Naive thymus-derived CD4-positive, alpha-beta T cell (primary cell): Measurements from ENCODE around the gene LAG3. TPM values are rescaled to one million over a fixed set of nuclear protein-coding genes. Genes with fewer than 3 reads are reported as not detected.

ENCODE experiments used
- ATAC-seq: fragments of 150-1000 bp; cut with Tn5 transposase; 2 replicates; pipeline ENCODE4 v1.10.0; 2021; ENCODE audit warnings: mild to moderate bottlenecking, moderate library complexity
- CTCF ChIA-PET: fragments of 350-600 bp; sonication (Branson Sonifier 250); formaldehyde crosslinking; loops from one replicate; lab custom pipeline; 2021; ENCODE audit warnings: antibody characterized with exemption; lab: Charles Lee
- POLR2A ChIA-PET: fragments of 350-600 bp; sonication (Branson Sonifier 250); formaldehyde crosslinking; loops from one replicate; lab custom pipeline; 2021; ENCODE audit warnings: antibody characterized with exemption, inconsistent platforms; lab: Charles Lee
- DNase-seq, 9 donors: peaks; one replicate each; pipeline versions ENCODE4 v3.0.0 to v3.0.0-alpha.2; 2020 to 2022; ENCODE audit warnings: mixed read lengths in 1 of 9
- H3K27ac ChIP-seq: one replicate; pipeline ENCODE4 v1.7.0; 2013; ENCODE audit warnings: mild to moderate bottlenecking, low read depth, low read length, moderate library complexity
- H3K27me3 ChIP-seq, 2 donors: one replicate each; pipeline ENCODE4 v1.7.0; 2013; ENCODE audit warnings: low read length in 2 of 2, mild to moderate bottlenecking in 2 of 2, moderate library complexity in 2 of 2; ENCODE audit not compliant: control insufficient read depth in 2 of 2, insufficient read depth in 2 of 2
- H3K36me3 ChIP-seq, 3 experiments: 1 replicate in 2 of 3; 2 replicates in 1 of 3; pipeline ENCODE4 v1.7.0; 2013; ENCODE audit warnings: low read length in 3 of 3, mild to moderate bottlenecking in 3 of 3, moderate library complexity in 1 of 3; ENCODE audit not compliant: insufficient read depth in 3 of 3, control insufficient read depth in 2 of 3
- H3K4me1 ChIP-seq, 2 donors: one replicate each; pipeline ENCODE4 v1.7.0; 2013; ENCODE audit warnings: low read length in 2 of 2, mild to moderate bottlenecking in 2 of 2, moderate library complexity in 1 of 2; ENCODE audit not compliant: control insufficient read depth in 2 of 2, insufficient read depth in 2 of 2
- H3K4me3 ChIP-seq: 2 replicates; pipeline ENCODE4 v1.7.0; 2013; ENCODE audit warnings: mild to moderate bottlenecking, low read length
- H3K9me3 ChIP-seq, 3 experiments: 1 replicate in 2 of 3; 2 replicates in 1 of 3; pipeline ENCODE4 v1.7.0; 2013; ENCODE audit warnings: low read length in 3 of 3; ENCODE audit not compliant: control insufficient read depth in 2 of 3
- H3K27ac Mint-ChIP-seq, 9 donors: one replicate each; pipeline ENCODE4 v1.8.0; 2020 to 2022; ENCODE audit warnings: mixed read lengths in 9 of 9, mild to moderate bottlenecking in 8 of 9, moderate library complexity in 5 of 9, inconsistent platforms in 2 of 9
- H3K27me3 Mint-ChIP-seq, 5 donors: one replicate each; pipeline ENCODE4 v1.8.0; 2021 to 2022; ENCODE audit warnings: mixed read lengths in 5 of 5, mild to moderate bottlenecking in 1 of 5
- H3K36me3 Mint-ChIP-seq, 5 donors: one replicate each; pipeline ENCODE4 v1.8.0; 2020 to 2022; ENCODE audit warnings: mixed read lengths in 5 of 5, mild to moderate bottlenecking in 3 of 5, inconsistent platforms in 1 of 5
- H3K4me1 Mint-ChIP-seq, 7 donors: one replicate each; pipeline ENCODE4 v1.8.0; 2020 to 2022; ENCODE audit warnings: mixed read lengths in 7 of 7, mild to moderate bottlenecking in 3 of 7, inconsistent platforms in 1 of 7
- H3K4me3 Mint-ChIP-seq, 10 donors: one replicate each; pipeline ENCODE4 v1.8.0; 2020 to 2022; ENCODE audit warnings: mild to moderate bottlenecking in 10 of 10, mixed read lengths in 10 of 10, moderate library complexity in 6 of 10, inconsistent platforms in 2 of 10
- H3K9me3 Mint-ChIP-seq, 11 donors: one replicate each; pipeline ENCODE4 v1.8.0; 2020 to 2022; ENCODE audit warnings: mixed read lengths in 11 of 11, mild to moderate bottlenecking in 4 of 11, inconsistent platforms in 1 of 11, moderate library complexity in 1 of 11
- intact Hi-C, 2 donors: fragments of 100-400 bp; cut with micrococcal nuclease; formaldehyde crosslinking; loops; one replicate each; pipeline ENCODE4 v1.15.1; 2023
- polyA plus RNA-seq, 2 donors: library from polyadenylated mRNA; unstranded; fragments of 300-500 nt; fragmentation: Illumina TruSeq; gene quantifications; one replicate each; pipeline ENCODE4 v1.2.3, GENCODE V29; 2021
- total RNA-seq, 6 experiments: library from RNA in 5 of 6; stranded (reverse) in 5 of 6; gene quantifications; 1 replicate in 5 of 6; 2 replicates in 1 of 6; pipeline ENCODE4 v1.2.3 and lab custom pipeline; 2021 to 2026

Gene LAG3
- total and polyA plus RNA-seq, 7 experiments from 2014 or later, result 0.26 to 46.5 (median 0.86) TPM

- Mint-ChIP-seq H3K27ac (peak overlapping the region; percentile 52 to 97 (median 94)), H3K27me3 (no peaks in the 10 kb centered on the region), H3K4me3 (peak overlapping the region in 4 of 10 donors; percentile 11 to 67 (median 40)), H3K36me3 (no peaks in the 10 kb centered on the region), H3K4me1 (peaks cover 39 to 87% (median 84%) of the 10 kb centered on the region in 7 donors), H3K9me3 (no peaks in the 10 kb centered on the region)
- ChIA-PET CTCF (interaction anchor here (1.0 to 5.1 kb wide), 4 partner anchors 18 to 174 kb away, joined by 3 to 24 read pairs (median 6); partner anchors contain the start of gene PTMS), POLR2A (interaction anchor here (1.1 to 5.1 kb wide), 4 partner anchors 8 to 45 kb away, joined by 3 to 40 read pairs (median 11); partner anchors contain the start of gene MLF2)
- peaks cover 0 to 83% of the 10 kb centered on the region in 2 donors for H3K4me1 ChIP-seq
- ATAC-seq (no peak), DNase-seq (peak in 1 of 9 donors; percentile 2)
- intact Hi-C loops, result no loop called here
- no peaks in the 10 kb centered on the region for H3K9me3 ChIP-seq
- peak overlapping the region; percentile 88 for H3K27ac ChIP-seq
- H3K27me3 ChIP-seq, result no peaks in the 10 kb centered on the region
- no peaks in the 10 kb centered on the region for H3K36me3 ChIP-seq
- H3K4me3 ChIP-seq, result no peak overlapping the region
Measured at GRCh38 chr12:6784296-6784695, 12.0 kb downstream of the LAG3 start.

DNA sequence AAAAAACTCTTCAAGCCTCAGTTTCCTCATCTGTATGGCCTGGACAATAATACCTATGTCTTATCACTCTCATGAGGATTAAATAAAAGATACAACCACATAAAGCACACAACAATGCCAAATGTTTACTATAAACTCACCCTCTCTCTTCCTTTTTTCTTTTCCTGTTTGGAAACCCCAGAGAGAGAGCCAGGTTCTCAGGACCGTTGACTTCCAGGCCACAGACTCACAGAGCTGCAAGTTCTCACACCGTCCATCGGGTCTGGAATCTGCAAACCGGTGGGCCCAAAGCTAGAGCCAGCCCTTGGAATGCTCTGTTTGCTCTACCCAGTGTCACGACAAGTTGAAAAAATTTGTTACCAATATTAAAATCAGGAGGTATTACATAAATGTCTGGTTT, 12.4 kb downstream of the LAG3 start:
- Histone ChIP-seq H3K36me3 (no peaks in the 10 kb centered on the region), H3K4me3 (peak overlapping the region; percentile 13), H3K27ac (peak overlapping the region; percentile 88), H3K4me1 (peaks cover 0 to 78% of the 10 kb centered on the region in 2 donors), H3K9me3 (no peaks in the 10 kb centered on the region), H3K27me3 (no peaks in the 10 kb centered on the region)
- no peaks in the 10 kb centered on the region for H3K9me3 Mint-ChIP-seq
- ATAC-seq, result no peak
- peak overlapping the region in 5 of 10 donors; percentile 11 to 67 (median 23) for H3K4me3 Mint-ChIP-seq
- intact Hi-C loops, result no loop called here
- peak overlapping the region in 8 of 9 donors; percentile 88 to 97 (median 94) for H3K27ac Mint-ChIP-seq
- H3K4me1 Mint-ChIP-seq, result peaks cover 37 to 85% (median 81%) of the 10 kb centered on the region in 7 donors
- no peaks in the 10 kb centered on the region for H3K27me3 Mint-ChIP-seq
- peak in 1 of 9 donors; percentile 5 for DNase-seq
- POLR2A ChIA-PET, result interaction anchor here (1.5 to 5.1 kb wide), 4 partner anchors 8 to 44 kb away, joined by 5 to 40 read pairs (median 11); partner anchors contain the start of gene MLF2
- peaks cover 0 to 1% (median 0%) of the 10 kb centered on the region in 5 donors for H3K36me3 Mint-ChIP-seq
- CTCF ChIA-PET, result interaction anchor here (0.7 to 5.1 kb wide), 4 partner anchors 18 to 164 kb away, joined by 3 to 24 read pairs (median 6); partner anchors contain the start of gene PTMS

DNA sequence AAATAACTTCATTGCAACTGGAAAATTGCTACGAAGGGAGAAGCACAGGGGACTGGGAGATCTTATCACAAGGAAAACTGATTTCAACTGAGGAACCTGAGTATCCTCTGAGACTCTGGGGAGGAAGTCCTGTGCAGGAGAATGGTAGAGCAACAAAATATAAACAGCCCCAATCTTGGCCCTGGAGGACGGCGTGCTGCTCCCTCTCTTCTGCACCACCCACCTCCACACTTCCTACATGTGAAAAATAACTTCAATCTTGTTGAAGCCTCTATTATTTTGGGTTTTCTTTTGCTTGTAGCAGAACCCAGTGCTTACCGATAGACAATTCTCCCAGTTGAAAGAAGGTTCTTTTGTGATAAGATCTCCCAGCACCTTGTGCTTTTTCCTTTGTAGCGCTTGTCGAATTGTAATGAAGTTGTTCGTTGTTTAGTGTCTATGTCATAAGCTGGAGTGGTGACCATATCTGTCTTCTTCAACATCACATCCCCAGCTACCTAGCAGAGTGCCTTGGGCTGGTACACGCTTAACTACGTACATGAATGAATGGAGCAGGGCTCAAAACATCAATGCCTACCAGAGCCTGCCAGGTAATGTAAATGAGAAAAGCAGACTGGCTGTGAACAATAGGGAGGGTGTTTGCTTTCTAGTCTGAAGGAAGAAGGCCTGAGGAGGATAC, 14.2 kb downstream of the LAG3 start:
- Histone ChIP-seq H3K4me1 (peaks cover 0 to 67% of the 10 kb centered on the region in 2 donors), H3K4me3 (peak overlapping the region; percentile 4), H3K36me3 (no peaks in the 10 kb centered on the region), H3K27me3 (no peaks in the 10 kb centered on the region), H3K9me3 (no peaks in the 10 kb centered on the region), H3K27ac (peak overlapping the region; percentile 88)
- Mint-ChIP-seq H3K9me3 (no peaks in the 10 kb centered on the region), H3K4me3 (peak overlapping the region; percentile 67 to 83 (median 76)), H3K36me3 (peaks cover 0 to 7% (median 0%) of the 10 kb centered on the region in 5 donors), H3K27me3 (no peaks in the 10 kb centered on the region), H3K27ac (peak overlapping the region; percentile 92 to 98 (median 96)), H3K4me1 (peaks cover 35 to 79% (median 70%) of the 10 kb centered on the region in 7 donors)
- ATAC-seq, result peak; percentile 85
- CTCF ChIA-PET, result interaction anchor here (0.6 to 3.2 kb wide), 4 partner anchors 10 to 38 kb away, joined by 3 to 12 read pairs (median 4); partner anchors contain the start of gene PTMS
- DNase-seq, result peak in 7 of 9 donors; percentile 64 to 89 (median 87)
- POLR2A ChIA-PET, result interaction anchor here (0.6 to 2.3 kb wide), 15 partner anchors 8 to 216 kb away, joined by 3 to 17 read pairs (median 3); partner anchors contain the start of genes C12orf57, LAG3, MLF2 and P3H3
- intact Hi-C loops, result no loop called here

GRCh38 chr12:6787309-6787708, 15.0 kb downstream of the LAG3 start:
- no peaks in the 10 kb centered on the region for H3K9me3 Mint-ChIP-seq
- Histone ChIP-seq H3K36me3 (no peaks in the 10 kb centered on the region), H3K4me1 (peaks cover 0 to 63% of the 10 kb centered on the region in 2 donors), H3K4me3 (peak overlapping the region; percentile 4), H3K9me3 (no peaks in the 10 kb centered on the region), H3K27me3 (no peaks in the 10 kb centered on the region), H3K27ac (peak overlapping the region; percentile 88)
- ATAC-seq, result no peak
- H3K36me3 Mint-ChIP-seq, result peaks cover 0 to 14% (median 0%) of the 10 kb centered on the region in 5 donors
- H3K27ac Mint-ChIP-seq, result peak overlapping the region; percentile 92 to 98 (median 96)
- H3K4me1 Mint-ChIP-seq, result peaks cover 36 to 82% (median 73%) of the 10 kb centered on the region in 7 donors
- DNase-seq, result peak in 1 of 9 donors; percentile 2
- H3K4me3 Mint-ChIP-seq, result peak overlapping the region in 9 of 10 donors; percentile 67 to 83 (median 76)
- ChIA-PET CTCF (interaction anchor here (0.6 to 3.2 kb wide), 3 partner anchors 21 to 37 kb away, joined by 3 to 12 read pairs (median 6); partner anchors contain the start of gene PTMS), POLR2A (interaction anchor here (0.6 to 2.3 kb wide), 15 partner anchors 8 to 217 kb away, joined by 3 to 17 read pairs (median 4); partner anchors contain the start of genes C12orf57, LAG3, MLF2 and P3H3)
- intact Hi-C loops, result no loop called here
- H3K27me3 Mint-ChIP-seq, result no peaks in the 10 kb centered on the region

DNA sequence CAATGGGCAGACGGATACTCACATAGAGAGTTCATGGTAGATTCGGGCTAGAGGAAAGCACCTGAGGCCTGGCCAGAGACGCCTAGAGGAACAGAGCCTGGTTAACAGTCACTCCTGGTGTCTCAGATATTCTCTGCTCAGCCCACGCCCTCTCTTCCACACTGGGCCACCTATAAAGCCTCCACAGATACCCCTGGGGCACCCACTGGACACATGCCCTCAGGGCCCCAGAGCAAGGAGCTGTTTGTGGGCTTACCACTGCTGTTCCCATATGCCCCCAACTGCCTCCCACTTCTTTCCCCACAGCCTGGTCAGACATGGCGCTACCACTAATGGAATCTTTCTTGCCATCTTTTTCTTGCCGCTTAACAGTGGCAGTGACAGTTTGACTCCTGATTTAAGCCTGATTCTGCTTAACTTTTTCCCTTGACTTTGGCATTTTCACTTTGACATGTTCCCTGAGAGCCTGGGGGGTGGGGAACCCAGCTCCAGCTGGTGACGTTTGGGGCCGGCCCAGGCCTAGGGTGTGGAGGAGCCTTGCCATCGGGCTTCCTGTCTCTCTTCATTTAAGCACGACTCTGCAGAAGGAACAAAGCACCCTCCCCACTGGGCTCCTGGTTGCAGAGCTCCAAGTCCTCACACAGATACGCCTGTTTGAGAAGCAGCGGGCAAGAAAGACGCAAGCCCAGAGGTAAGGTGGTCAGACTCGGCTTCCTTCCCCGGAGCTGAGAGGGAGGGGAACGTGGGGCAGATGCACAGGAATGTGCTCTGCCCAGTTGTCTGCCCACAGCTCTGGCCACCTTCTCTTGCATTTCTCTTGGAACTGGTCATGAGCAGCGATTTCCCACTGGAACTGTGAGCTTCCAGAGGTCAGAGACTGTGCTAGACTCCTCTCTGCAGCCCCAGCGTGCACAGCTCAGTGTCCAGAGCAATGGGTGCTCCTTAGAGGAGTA, 16.9 kb downstream of the LAG3 start, which contains the start of gene CD4:
CD4 (plus strand) TSS at position 557 of the 953 bp plus-strand sequence. CDS start 10,611 bp downstream, outside the sequence.
- Mint-ChIP-seq H3K4me1 (peaks cover 48 to 82% (median 70%) of the 10 kb centered on the region in 7 donors), H3K9me3 (no peaks in the 10 kb centered on the region), H3K36me3 (peaks cover 0 to 21% (median 0%) of the 10 kb centered on the region in 5 donors), H3K27ac (peak within 1 kb of the TSS; percentile 92 to 99 (median 97)), H3K4me3 (peak within 1 kb of the TSS; percentile 85 to 99 (median 96)), H3K27me3 (no peaks in the 10 kb centered on the region)
- Histone ChIP-seq H3K4me1 (peaks cover 0 to 47% of the 10 kb centered on the region in 2 donors), H3K36me3 (no peaks in the 10 kb centered on the region), H3K9me3 (no peaks in the 10 kb centered on the region), H3K27ac (peak within 1 kb of the TSS; percentile 86), H3K27me3 (no peaks in the 10 kb centered on the region), H3K4me3 (peak within 1 kb of the TSS; percentile 87)
- intact Hi-C loops, result loop anchor here (1.0 to 2.0 kb wide), 5 partner anchors 10 to 65 kb away; partner anchors contain the start of genes MLF2 (in 2 of the 2), COPS7A (in 1 of the 2), LAG3 (in 1 of the 2) and USP5 (in 1 of the 2)
- ChIA-PET POLR2A (interaction anchor here (0.5 to 2.7 kb wide), 30 partner anchors 9 to 327 kb away, joined by 3 to 23 read pairs (median 4); partner anchors contain the start of genes CDCA3, COPS7A, ENO2 and GPR162), CTCF (interaction anchor here (0.9 to 3.2 kb wide), 11 partner anchors 8 to 46 kb away, joined by 3 to 15 read pairs (median 6); partner anchors contain the start of genes LAG3, MLF2, P3H3 and PTMS)
- peak; percentile 63 for ATAC-seq
- peak in 8 of 9 donors; percentile 74 to 83 (median 80) for DNase-seq
